ENCODE measurements around the gene ZNF74. TPM values are rescaled to one million over a fixed set of nuclear protein-coding genes. Genes with fewer than 3 reads are reported as not detected.

Gene ZNF74
- total and polyA plus RNA-seq, 2 experiments from 2014 or later, result 15.6 to 17.9 TPM

- Histone ChIP-seq H3K79me2 (peaks cover 46% of the 10 kb centered on the region), H3K4me2 (peak overlapping the region; percentile 89), H3K4me1 (ENCODE audit: insufficient read depth) (peaks cover 23% of the 10 kb centered on the region), H3K27me3 (peaks cover 15% of the 10 kb centered on the region), H4K20me1 (ENCODE audit: insufficient read depth, poor library complexity, severe bottlenecking) (peaks cover 52% of the 10 kb centered on the region), H3K9me3 (ENCODE audit: low read depth) (no peaks in the 10 kb centered on the region), H3K36me3 (replicated peaks; ENCODE audit: insufficient read depth, low read depth) (no peaks in the 10 kb centered on the region), H3K4me3 (no peak overlapping the region), H3K9me2 (replicated peaks; ENCODE audit: insufficient read depth) (no peaks in the 10 kb centered on the region), H2AFZ (no peak overlapping the region), H3K27ac (no peak overlapping the region)
- TF ChIP-seq EZH2 (IDR thresholded peaks at IDR 0.05; ENCODE audit: borderline replicate concordance) (no peak), EZH2phosphoT487 (IDR thresholded peaks at IDR 0.05; ENCODE audit: low read depth, severe bottlenecking, unreplicated experiment) (no peak), CTCF (IDR thresholded peaks at IDR 0.05; ENCODE audit: poor library complexity) (no peak)
- WGBS (ENCODE audit: low lambda C conversion rate, missing lambda C conversion rate), result 91% methylated on average over 37 of the region's 37 CpGs
- no peak for DNase-seq (ENCODE audit: low spot score)
Measured at GRCh38 chr22:20430101-20430719, 36.3 kb downstream of the ZNF74 start.

- Histone ChIP-seq H3K4me1 (ENCODE audit: insufficient read depth) (peaks cover 28% of the 10 kb centered on the region), H3K9me3 (ENCODE audit: low read depth) (no peaks in the 10 kb centered on the region), H3K27ac (no peak overlapping the region), H4K20me1 (ENCODE audit: insufficient read depth, poor library complexity, severe bottlenecking) (peaks cover 58% of the 10 kb centered on the region), H2AFZ (no peak overlapping the region), H3K9me2 (replicated peaks; ENCODE audit: insufficient read depth) (no peaks in the 10 kb centered on the region), H3K27me3 (peaks cover 22% of the 10 kb centered on the region), H3K79me2 (peaks cover 53% of the 10 kb centered on the region), H3K4me2 (peak overlapping the region; percentile 89), H3K4me3 (no peak overlapping the region), H3K36me3 (replicated peaks; ENCODE audit: insufficient read depth, low read depth) (no peaks in the 10 kb centered on the region)
- WGBS (ENCODE audit: low lambda C conversion rate, missing lambda C conversion rate), result 17% methylated on average over 65 of the region's 94 CpGs
- DNase-seq (ENCODE audit: low spot score), result peak; percentile 80
- TF ChIP-seq EZH2 (IDR thresholded peaks at IDR 0.05; ENCODE audit: borderline replicate concordance) (no peak), CTCF (IDR thresholded peaks at IDR 0.05; ENCODE audit: poor library complexity) (peak; percentile 45)
Measured at GRCh38 chr22:20430720-20431510, 37.0 kb downstream of the ZNF74 start.

- H2AFZ ChIP-seq, result no peak overlapping the region
- H3K9me3 ChIP-seq (ENCODE audit: low read depth), result no peaks in the 10 kb centered on the region
- H3K36me3 ChIP-seq (replicated peaks; ENCODE audit: insufficient read depth, low read depth), result no peaks in the 10 kb centered on the region
- 62% methylated on average over 20 of the region's 50 CpGs for WGBS (ENCODE audit: low lambda C conversion rate, missing lambda C conversion rate)
- no peak overlapping the region for H3K4me3 ChIP-seq
- DNase-seq (ENCODE audit: low spot score), result peak; percentile 7
- H3K4me2 ChIP-seq, result peak overlapping the region; percentile 89
- H3K4me1 ChIP-seq (ENCODE audit: insufficient read depth), result peaks cover 34% of the 10 kb centered on the region
- H3K27me3 ChIP-seq, result peaks cover 25% of the 10 kb centered on the region
- H4K20me1 ChIP-seq (ENCODE audit: insufficient read depth, poor library complexity, severe bottlenecking), result peaks cover 61% of the 10 kb centered on the region
- TF ChIP-seq CTCF (IDR thresholded peaks at IDR 0.05; ENCODE audit: poor library complexity), result no peak
- TF ChIP-seq EZH2 (IDR thresholded peaks at IDR 0.05; ENCODE audit: borderline replicate concordance), result no peak
- no peak for TF ChIP-seq EZH2phosphoT487 (IDR thresholded peaks at IDR 0.05; ENCODE audit: low read depth, severe bottlenecking, unreplicated experiment)
- H3K9me2 ChIP-seq (replicated peaks; ENCODE audit: insufficient read depth), result no peaks in the 10 kb centered on the region
- H3K27ac ChIP-seq, result no peak overlapping the region
- H3K79me2 ChIP-seq, result peaks cover 59% of the 10 kb centered on the region
Measured at GRCh38 chr22:20431511-20432192, 37.7 kb downstream of the ZNF74 start.
